ENCODE data around the gene ARPC2. TPM values are rescaled to one million over a fixed set of nuclear protein-coding genes. Genes with fewer than 3 reads are reported as not detected.

ARPC2 gene
- total RNA-seq, 1 experiment from 2014 or later = 273 TPM

DNA sequence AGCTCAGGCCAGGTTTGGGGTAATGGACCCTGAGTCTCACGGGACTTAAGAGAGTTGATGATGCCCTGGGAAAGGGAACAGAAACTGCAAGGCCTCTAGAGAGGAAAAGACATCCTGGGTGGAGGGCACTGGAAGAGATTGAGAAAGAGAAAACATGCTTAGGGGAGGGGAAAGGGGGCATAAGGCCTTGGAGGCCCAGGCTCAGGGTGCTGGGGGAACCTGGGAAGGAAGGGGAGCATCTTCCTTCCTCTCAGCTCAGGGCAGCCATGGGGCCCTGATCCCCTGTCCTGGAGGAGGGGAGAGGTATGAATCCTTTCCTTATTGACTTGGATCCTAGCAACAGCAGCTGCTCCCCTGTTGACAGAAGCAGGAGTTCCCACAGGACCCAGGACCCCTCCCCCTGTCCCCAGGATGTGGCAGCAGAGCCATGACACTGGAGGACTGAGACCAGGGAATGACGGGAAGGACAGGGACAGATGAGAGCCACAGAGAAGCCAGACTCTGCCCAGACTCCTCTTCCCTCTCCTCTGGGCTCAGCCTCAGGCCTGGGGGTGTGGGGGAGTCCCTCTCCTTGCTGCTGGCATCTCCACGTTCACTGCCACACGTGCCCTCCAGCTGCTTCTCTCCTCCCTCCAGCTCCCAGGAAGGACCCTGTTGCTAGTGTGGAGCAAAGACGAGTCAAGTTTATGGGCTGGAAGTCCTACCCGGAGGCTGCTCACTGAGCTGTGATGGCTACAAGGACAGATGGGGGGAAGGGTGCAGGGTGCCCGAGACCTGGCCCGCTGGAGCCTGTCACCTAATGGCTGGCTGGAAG lies 44.6 kb downstream of the ARPC2 start:
- H4K20me1 ChIP-seq (ENCODE audit: insufficient read depth) = 0 out of 2 replicates have a peak, but pooled peaks cover 9% of the 10 kb centered on the region
- H3K79me2 ChIP-seq (ENCODE audit: low read depth) = no peaks in the 10 kb centered on the region
- H3F3A ChIP-seq (ENCODE audit: insufficient read depth, low read depth) = peaks cover 12% of the 10 kb centered on the region; the same call in 1 of the 2 replicates
- no peak overlapping the region for H3K4me3 ChIP-seq
- no peaks in the 10 kb centered on the region for H3K9me2 ChIP-seq (ENCODE audit: insufficient read depth)
- ChIA-PET CTCF (no interaction called here), POLR2A (ENCODE audit: unreplicated experiment) (interaction anchor here (0.5 to 0.6 kb wide), 2 partner anchors 739 to 1250 kb away, joined by 3 to 7 read pairs; no protein-coding TSS in a partner anchor)
- H3K4me2 ChIP-seq = no peak overlapping the region
- no peak for DNase-seq
- no peak for TF ChIP-seq EZH2 (IDR thresholded peaks at IDR 0.05; ENCODE audit: low read depth)
- TF ChIP-seq, protein P1, sequence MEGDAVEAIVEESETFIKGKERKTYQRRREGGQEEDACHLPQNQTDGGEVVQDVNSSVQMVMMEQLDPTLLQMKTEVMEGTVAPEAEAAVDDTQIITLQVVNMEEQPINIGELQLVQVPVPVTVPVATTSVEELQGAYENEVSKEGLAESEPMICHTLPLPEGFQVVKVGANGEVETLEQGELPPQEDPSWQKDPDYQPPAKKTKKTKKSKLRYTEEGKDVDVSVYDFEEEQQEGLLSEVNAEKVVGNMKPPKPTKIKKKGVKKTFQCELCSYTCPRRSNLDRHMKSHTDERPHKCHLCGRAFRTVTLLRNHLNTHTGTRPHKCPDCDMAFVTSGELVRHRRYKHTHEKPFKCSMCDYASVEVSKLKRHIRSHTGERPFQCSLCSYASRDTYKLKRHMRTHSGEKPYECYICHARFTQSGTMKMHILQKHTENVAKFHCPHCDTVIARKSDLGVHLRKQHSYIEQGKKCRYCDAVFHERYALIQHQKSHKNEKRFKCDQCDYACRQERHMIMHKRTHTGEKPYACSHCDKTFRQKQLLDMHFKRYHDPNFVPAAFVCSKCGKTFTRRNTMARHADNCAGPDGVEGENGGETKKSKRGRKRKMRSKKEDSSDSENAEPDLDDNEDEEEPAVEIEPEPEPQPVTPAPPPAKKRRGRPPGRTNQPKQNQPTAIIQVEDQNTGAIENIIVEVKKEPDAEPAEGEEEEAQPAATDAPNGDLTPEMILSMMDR (conservative IDR thresholded peaks at IDR 0.05) = no peak
- H3K9me3 ChIP-seq (ENCODE audit: insufficient read depth, low read depth) = no peaks in the 10 kb centered on the region
- H3K27ac ChIP-seq = no peak overlapping the region
- intact Hi-C loops (cut with micrococcal nuclease; ENCODE audit: unreplicated experiment) = no loop called here
- no peaks in the 10 kb centered on the region for H3K4me1 ChIP-seq (replicated peaks; ENCODE audit: insufficient read depth)
- no peaks in the 10 kb centered on the region for H3K36me3 ChIP-seq (ENCODE audit: low read depth)
- BruUV-seq (replicated peaks) = no TSS peak
- H2AFZ ChIP-seq = no peak overlapping the region
- H3K27me3 ChIP-seq (ENCODE audit: insufficient read depth, low read depth) = no peaks in the 10 kb centered on the region

DNA sequence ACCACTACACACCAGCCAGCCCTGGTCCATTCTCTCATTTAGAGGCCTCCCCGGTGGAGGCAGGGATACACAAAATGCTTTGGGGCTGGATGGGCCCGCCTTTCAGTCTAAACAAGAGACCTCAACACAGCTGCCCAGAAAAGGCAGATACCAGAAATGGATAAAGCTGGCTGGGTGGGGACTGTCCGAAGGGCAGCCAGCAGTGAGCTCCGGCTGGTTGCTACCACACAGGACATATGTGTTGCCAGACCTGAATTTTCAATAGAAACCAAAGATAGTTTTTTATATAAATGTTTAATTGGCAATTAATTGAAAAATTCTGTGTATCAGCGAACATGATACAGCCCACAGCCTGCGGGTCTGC lies 45.2 kb downstream of the ARPC2 start:
- H3K4me2 ChIP-seq = no peak overlapping the region
- intact Hi-C loops (cut with micrococcal nuclease; ENCODE audit: unreplicated experiment) = no loop called here
- no peak overlapping the region for H3K4me3 ChIP-seq
- H3K36me3 ChIP-seq (ENCODE audit: low read depth) = peaks cover 1% of the 10 kb centered on the region; the same call in 1 of the 2 replicates
- no peaks in the 10 kb centered on the region for H3K27me3 ChIP-seq (ENCODE audit: insufficient read depth, low read depth)
- H3K9me3 ChIP-seq (ENCODE audit: insufficient read depth, low read depth) = no peaks in the 10 kb centered on the region
- no peaks in the 10 kb centered on the region for H3K9me2 ChIP-seq (ENCODE audit: insufficient read depth)
- no peak for TF ChIP-seq EZH2 (IDR thresholded peaks at IDR 0.05; ENCODE audit: low read depth)
- TF ChIP-seq, protein P1 (conservative IDR thresholded peaks at IDR 0.05) = no peak
- H4K20me1 ChIP-seq (ENCODE audit: insufficient read depth) = peaks cover 13% of the 10 kb centered on the region; the same call in 1 of the 2 replicates
- H3K79me2 ChIP-seq (ENCODE audit: low read depth) = 0 out of 2 replicates have a peak, but pooled peaks cover 5% of the 10 kb centered on the region
- no peak for DNase-seq
- BruUV-seq (replicated peaks) = no TSS peak
- ChIA-PET CTCF (no interaction called here), POLR2A (ENCODE audit: unreplicated experiment) (no interaction called here)
- H3K4me1 ChIP-seq (replicated peaks; ENCODE audit: insufficient read depth) = no peaks in the 10 kb centered on the region
- no peak overlapping the region for H2AFZ ChIP-seq
- H3F3A ChIP-seq (ENCODE audit: insufficient read depth, low read depth) = peaks cover 12% of the 10 kb centered on the region; the same call in 1 of the 2 replicates
- no peak overlapping the region for H3K27ac ChIP-seq

DNA sequence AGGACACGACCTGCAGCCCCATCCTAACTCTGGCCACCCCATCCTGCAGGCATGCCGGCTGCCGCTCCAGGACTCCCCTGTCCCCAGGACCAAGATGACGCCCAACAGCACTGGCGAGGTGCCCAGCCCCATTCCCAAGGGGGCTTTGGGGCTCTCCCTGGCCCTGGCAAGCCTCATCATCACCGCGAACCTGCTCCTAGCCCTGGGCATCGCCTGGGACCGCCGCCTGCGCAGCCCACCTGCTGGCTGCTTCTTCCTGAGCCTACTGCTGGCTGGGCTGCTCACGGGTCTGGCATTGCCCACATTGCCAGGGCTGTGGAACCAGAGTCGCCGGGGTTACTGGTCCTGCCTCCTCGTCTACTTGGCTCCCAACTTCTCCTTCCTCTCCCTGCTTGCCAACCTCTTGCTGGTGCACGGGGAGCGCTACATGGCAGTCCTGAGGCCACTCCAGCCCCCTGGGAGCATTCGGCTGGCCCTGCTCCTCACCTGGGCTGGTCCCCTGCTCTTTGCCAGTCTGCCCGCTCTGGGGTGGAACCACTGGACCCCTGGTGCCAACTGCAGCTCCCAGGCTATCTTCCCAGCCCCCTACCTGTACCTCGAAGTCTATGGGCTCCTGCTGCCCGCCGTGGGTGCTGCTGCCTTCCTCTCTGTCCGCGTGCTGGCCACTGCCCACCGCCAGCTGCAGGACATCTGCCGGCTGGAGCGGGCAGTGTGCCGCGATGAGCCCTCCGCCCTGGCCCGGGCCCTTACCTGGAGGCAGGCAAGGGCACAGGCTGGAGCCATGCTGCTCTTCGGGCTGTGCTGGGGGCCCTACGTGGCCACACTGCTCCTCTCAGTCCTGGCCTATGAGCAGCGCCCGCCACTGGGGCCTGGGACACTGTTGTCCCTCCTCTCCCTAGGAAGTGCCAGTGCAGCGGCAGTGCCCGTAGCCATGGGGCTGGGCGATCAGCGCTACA lies 45.9 kb downstream of the ARPC2 start:
- peaks cover 12% of the 10 kb centered on the region; the same call in 1 of the 2 replicates for H3F3A ChIP-seq (ENCODE audit: insufficient read depth, low read depth)
- H3K4me3 ChIP-seq = no peak overlapping the region
- H3K9me2 ChIP-seq (ENCODE audit: insufficient read depth) = no peaks in the 10 kb centered on the region
- CTCF ChIA-PET = no interaction called here
- H3K79me2 ChIP-seq (ENCODE audit: low read depth) = peaks cover 12% of the 10 kb centered on the region
- H2AFZ ChIP-seq = no peak overlapping the region
- no TSS peak for BruUV-seq (replicated peaks)
- no peak overlapping the region for H3K4me2 ChIP-seq
- no peak for DNase-seq
- H3K4me1 ChIP-seq (replicated peaks; ENCODE audit: insufficient read depth) = no peaks in the 10 kb centered on the region
- TF ChIP-seq EZH2 (IDR thresholded peaks at IDR 0.05; ENCODE audit: low read depth) = no peak
- TF ChIP-seq, protein P1 (conservative IDR thresholded peaks at IDR 0.05) = no peak
- peaks cover 7% of the 10 kb centered on the region; the same call in 1 of the 2 replicates for H3K36me3 ChIP-seq (ENCODE audit: low read depth)
- POLR2A ChIA-PET (ENCODE audit: unreplicated experiment) = no interaction called here
- no peaks in the 10 kb centered on the region for H3K9me3 ChIP-seq (ENCODE audit: insufficient read depth, low read depth)
- H3K27me3 ChIP-seq (ENCODE audit: insufficient read depth, low read depth) = no peaks in the 10 kb centered on the region
- intact Hi-C loops (cut with micrococcal nuclease; ENCODE audit: unreplicated experiment) = no loop called here
- no peak overlapping the region for H3K27ac ChIP-seq
- H4K20me1 ChIP-seq (ENCODE audit: insufficient read depth) = peaks cover 19% of the 10 kb centered on the region; the same call in 1 of the 2 replicates
